Activated CD8-positive, alpha-beta memory T cell treated with anti-CD3 and anti-CD28 coated beads for 48 hours (primary cell): Measurements from ENCODE around the gene KCTD20.

ENCODE experiments used
- DNase-seq, 3 experiments: peaks; one replicate each; pipeline ENCODE4 v3.0.0-alpha.2; 2020; ENCODE audit warnings: low read depth in 2 of 3, low spot score in 2 of 3

The KCTD20 gene

DNA sequence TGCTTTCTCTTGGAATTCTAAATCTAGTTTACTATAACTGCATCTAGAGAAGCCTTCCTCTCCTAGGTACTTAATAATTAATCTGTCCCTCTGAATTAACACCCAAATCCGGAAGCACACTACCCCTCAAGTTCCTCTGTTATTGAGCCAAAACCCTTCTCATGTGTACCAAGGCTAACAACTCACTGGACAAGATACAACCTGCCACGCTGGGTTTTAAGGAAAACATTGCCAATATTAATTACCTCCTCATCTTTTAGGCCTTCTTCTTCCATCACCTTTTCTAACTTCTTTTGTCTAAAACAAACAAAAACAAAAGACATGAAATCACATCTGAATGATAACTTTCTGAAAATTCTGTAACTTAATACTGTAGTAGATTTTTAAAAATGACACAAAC is 82.5 kb downstream of the KCTD20 start:
- DNase-seq, result no peak

DNA sequence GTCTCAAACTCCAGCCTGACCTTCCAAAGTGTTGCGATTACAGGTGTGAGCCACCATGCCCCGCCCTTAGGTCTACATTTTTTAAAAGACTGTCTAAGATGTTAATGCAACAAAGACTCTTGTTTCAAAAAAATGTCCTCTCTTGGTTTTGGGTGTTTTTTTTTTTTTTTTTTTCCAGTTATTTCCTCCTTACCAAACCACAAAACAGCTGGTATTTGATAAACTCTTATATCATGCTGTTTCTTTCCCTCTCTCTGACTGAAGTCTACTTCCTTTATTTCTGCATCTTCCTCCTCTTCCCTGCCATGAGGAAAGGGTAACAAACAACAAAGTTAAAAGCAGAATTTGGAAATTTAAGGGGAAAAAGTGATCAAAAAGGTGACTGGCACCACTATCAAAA is 83.3 kb downstream of the KCTD20 start:
- no peak for DNase-seq

DNA sequence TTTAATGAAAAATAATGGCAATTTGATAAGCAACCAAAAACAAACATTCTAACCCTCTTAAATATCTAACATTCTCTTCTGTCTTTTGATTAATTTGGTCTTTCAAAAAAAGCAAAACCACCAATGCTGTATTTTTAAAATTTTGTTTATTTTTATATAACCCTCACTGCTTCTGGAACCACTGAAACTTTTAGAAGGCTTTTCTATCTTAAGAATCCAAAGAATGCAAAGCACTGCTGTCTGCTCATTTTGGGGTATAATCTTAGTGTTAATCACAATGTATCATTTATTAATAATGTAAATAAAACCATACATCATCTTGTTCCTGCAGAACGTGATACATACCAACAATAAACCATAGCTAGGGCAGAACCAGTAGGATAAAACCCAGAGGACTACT is 90.5 kb downstream of the KCTD20 start:
- no peak for DNase-seq

DNA sequence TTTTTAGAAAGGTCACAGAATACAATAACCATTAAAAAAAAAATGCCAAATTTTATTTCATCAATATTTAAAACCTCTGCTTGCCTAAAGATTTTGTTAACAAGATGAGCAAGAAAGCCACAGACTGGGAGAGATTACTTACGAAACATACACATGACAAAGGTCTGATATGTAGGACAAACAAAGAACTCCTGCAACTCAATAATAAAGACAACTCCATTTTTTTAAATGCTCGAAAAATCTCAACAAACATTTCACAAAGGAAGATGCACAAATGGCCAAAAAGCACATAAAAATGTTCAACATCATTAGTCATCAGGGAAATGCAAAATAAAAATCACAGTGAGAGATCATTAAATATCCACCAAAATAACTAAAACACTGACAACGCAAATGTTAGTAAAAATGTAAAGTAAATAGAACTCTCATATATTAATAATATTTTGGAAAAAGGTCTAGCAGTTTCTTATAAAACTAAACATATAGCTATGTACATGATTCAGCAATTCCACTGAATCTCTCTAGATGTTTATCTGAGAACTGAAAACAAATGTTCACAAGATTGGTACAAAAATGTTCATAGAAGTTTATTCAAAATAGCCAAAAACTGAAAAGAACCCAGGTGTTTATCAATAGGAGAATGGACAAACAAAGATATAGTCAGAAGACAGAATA is 94.2 kb downstream of the KCTD20 start:
- DNase-seq, result no peak

DNA sequence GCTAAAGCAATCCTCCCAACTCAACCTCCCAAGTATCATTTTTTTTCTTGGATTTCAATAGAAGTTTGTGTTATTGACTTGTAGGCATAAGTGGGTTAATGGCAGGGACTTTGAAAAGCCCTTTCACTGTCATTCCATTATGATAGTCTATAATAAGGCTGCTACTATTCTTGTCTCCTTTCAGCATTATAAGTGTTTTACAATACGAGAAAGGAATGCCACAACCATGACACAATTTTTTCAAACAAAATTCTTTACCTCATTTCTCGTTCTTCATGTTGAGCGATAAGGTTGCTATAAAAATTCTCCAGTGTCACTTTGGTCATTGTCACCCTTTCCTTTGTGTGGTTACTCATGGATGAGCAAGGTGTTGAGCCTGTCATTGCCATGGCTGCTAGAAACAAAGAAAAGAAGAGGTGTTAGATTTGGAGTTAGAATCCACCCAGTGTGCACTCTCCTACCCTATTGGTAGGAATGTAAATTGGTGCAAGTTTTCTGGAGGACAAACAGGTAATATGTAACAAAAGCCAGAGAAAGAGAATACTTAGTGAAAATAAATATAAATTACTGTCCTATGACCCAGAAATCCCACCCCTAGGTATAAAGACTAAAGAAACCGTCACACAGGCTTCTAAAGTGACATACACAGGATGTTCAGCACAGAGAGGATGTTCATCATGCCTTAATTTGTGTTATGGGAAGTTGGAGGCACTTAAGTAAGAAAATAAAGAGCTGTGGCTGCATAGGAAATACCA is 97.2 kb downstream of the KCTD20 start:
- DNase-seq, result no peak
